Measurements from ENCODE around the gene COL5A1.
"Not testable (repeated sequence)": the region's sequence is repeated elsewhere in the genome, so short reads cannot be mapped to it uniquely, and the experiment has no call there.

The COL5A1 gene

GRCh38 chr9:134709512-134710270 is 68.1 kb downstream of the COL5A1 start:
- DNase-seq (ENCODE audit: low spot score), result no peak

- DNase-seq (ENCODE audit: low spot score), result no peak
These were observed 68.6 kb downstream of the COL5A1 start for GRCh38 chr9:134710271-134710540.

DNA sequence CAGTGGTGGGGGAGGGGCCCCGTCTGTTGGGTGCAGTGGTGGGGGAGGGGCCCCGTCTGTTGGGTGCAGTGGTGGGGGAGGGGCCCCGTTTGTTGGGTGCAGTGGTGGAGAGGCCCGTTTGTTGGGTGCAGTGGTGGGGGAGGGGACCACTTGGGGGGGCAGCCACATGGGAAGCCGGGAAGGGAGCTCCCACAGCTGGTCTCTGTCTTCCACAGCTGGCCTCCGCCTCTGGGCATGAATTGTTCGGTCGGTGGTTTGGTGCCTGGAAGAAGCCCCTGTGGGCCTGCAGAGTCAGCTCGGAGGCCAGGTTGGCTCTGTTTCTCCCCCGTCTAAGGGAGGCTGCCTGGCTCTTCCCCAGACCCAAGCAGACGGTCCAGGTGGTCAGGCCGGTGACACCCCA is 69.3 kb downstream of the COL5A1 start:
- DNase-seq (ENCODE audit: low spot score), result no peak

DNA sequence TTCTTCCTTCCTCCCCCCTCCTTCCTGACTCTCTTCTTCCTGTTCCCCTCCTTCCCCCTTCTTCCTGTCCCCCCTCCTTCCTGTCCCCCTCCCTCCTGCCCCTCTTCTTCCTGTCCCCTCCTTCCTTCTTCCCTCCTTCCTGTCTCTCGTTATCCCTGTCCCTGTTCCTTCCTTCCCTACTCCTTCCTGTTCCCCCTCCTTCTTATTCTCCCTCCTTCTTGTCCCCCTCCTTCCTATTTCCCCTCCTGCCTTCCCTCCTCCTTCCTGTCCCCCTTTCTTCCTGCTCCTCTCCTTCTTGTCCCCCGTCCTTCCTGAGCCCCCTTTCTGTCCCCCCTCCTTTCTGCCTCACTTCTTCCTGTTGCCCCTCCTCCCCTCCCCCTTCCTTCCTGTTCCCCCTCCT is 70.6 kb downstream of the COL5A1 start:
- no peak for DNase-seq (ENCODE audit: low spot score)

- no peak for DNase-seq (ENCODE audit: low spot score)
These were observed 71.3 kb downstream of the COL5A1 start for GRCh38 chr9:134712926-134713325.

GRCh38 chr9:134715536-134715935 is 73.9 kb downstream of the COL5A1 start:
- DNase-seq (ENCODE audit: low spot score), result not testable (repeated sequence)

DNA sequence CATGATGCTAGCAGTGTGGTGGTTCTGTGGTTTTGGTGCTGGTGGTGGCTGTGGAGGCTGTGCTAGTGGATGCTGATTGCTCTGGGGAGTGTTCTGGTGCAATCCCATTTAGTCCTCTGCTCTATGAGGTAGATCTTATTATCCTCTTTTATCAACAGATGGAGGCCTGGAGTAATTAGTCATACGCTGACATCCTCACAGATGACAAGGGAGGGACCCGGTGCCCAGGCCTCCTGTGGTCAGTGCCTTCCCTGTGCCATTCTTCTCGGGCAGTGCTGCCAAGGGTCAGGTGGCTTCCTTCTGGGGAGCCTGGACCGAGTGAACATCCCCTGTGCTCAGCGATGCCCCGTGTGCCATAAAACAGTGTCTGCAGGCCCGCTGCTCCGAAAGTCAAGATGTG is 74.5 kb downstream of the COL5A1 start:
- DNase-seq (ENCODE audit: low spot score), result no peak

DNA sequence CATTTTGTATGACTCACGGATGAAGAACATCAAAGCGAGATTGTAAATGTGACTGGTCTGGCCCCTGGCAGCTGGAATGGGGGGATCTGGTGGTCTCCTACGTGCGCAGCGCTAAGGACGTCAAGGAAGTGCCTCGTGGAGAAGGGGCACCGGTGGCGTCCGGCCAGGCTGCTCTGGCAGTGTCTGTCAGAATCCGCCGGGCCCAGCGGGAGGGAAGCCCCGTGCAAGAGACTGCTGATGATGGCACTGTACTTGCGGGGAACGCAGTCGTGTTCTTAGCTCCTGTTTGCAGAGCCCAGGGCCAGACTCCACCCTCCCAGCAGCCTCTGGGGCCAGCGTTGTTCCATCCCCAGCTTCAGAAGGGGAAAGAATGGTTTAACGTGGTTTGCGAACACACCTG is 75.5 kb downstream of the COL5A1 start:
- DNase-seq (ENCODE audit: low spot score), result no peak

- DNase-seq (ENCODE audit: low spot score), result no peak
These were observed 76.5 kb downstream of the COL5A1 start for GRCh38 chr9:134717924-134718645.

DNA sequence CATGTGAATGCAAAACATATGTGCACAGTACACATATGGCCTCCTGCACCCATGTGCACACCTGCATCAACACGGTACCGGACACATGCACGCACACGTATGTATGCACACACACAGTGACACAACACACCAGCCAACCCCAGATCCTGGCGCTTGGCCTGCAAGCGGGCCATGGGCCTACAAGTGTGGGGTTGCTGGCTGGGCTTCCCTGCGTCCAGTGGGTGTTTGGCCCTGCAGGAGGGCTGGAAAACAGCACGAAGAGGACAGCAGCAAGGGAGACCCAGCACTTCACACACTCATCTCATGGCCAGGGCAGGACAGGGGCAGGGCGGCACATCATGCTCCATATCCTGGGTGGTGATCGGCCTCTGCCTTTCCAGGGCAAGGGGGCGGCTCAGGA is 77.7 kb downstream of the COL5A1 start:
- DNase-seq (ENCODE audit: low spot score), result no peak

DNA sequence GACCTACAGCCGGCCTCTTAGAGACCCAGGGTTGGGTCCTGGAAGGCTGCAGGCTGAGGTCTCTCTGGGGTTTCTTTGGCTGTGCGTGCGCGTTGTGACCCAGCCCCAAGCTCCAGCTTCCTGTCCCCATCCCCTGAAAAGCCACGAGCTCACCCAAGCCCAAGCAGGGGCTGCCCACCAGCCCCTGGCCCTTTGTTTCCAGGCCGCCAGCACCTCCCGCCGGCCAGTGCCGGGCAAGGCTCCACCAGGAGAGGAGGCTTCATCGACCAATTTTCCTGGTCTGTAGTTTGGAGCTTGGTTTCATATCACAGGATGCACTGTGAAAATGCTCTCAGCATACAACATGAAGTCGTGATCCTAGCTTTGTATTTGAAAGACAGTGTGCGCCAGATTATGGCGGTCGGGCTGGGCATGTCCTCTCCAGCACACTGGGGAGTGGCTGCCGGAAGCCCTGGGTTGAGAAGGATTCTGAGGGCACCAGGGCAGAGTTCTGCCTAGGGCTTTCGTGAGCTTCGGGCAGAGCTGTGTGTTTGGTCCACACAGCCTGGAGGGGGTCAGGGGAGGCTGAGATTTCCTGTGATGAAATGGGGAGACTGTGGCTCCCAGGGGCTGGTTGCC is 78.6 kb downstream of the COL5A1 start:
- no peak for DNase-seq (ENCODE audit: low spot score)

DNA sequence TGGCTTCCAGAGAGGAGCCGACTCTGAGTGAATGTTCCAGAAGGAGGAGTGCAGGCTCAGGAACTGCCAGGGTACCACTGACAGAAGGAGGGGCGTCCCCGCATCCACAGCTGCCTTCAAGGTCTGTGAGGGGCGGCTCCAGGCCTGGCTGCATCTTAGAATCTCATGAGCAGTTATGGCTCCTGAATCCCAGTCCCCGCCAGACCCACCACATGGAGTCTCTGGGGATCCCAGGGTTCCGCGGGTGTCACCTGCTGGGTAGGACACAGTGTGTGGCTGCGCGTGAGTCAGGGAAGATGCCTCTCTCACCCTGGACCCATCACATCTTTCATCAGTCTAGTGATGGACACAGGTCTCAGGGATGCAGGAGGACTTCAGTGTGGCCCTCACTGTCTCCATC is 79.2 kb downstream of the COL5A1 start:
- no peak for DNase-seq (ENCODE audit: low spot score)

DNA sequence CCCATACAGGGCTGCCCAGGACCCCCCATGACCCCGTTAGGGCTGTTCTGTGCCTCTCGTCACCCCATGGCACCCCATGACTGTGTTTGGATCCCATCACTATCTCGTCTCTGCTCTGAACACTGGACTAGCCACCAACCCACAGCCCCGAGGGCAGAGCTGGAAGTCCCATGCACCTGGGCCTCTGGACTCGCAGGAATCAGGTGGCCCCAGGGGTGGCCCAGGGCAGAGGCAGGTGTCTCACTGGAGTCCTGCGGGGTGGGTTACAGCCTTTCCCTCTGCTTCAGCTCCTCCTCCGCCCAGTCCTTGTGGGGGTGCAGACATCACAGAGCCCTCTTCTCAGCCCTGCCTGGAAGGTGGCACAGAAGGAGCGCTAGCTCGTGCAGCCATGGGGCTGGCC is 79.7 kb downstream of the COL5A1 start:
- DNase-seq (ENCODE audit: low spot score), result no peak

- DNase-seq (ENCODE audit: low spot score), result no peak
These were observed 80.6 kb downstream of the COL5A1 start for GRCh38 chr9:134722120-134722701.

DNA sequence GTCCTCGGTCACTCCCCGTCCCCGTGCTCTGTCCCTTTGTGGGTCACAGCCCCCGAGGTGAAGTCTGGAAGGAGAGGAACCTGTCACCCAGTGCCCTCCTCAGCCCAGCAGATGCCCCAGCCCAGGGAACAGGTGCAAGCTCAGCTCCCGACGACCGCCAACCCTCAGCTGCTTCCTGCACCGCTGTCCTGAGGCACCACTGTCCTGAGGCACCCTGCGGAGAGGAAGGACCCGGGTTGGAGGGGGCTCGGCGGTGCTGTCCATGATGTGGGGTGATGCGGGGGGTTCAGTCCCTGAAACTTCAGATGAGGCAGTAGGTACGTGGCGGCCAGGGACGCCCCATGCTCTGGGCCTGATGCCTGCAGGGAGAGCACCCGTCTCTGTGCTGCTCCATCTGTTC is 81.4 kb downstream of the COL5A1 start:
- DNase-seq (ENCODE audit: low spot score), result no peak

DNA sequence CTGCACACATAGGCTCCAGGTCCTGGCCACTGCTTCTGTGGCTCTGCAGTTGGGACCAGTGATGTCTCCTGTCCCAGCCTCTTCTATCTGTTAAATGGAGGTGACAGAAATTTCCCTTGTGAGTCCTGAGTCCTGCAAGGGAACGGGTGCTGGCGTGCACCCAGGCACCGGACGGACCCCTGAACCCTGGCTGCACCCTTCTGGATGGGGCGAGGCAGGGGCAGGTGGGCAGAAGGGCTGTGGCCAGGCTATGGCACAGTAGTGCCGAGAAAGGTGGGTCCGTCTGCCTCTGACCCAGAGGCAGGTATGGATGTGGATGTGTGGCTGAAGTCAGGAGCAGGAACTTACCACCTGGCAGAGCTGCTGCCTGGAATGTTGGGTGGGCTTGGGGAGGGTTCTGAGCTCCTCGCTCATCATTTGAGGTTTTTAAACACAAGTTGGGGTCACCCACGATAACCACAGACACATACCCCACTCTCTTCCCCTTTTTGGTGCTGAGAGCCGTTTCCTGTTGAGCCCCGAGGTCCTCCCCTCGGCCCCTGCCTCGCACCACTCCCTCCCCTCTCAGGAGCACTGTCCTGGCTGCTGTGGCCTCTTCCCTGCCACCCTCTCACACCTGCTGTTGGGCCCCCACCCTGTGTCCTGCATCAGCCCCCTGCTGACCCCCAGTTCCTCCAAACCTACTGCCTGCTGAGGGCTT is 82.0 kb downstream of the COL5A1 start:
- no peak for DNase-seq (ENCODE audit: low spot score)

- DNase-seq (ENCODE audit: low spot score), result no peak
These were observed 82.8 kb downstream of the COL5A1 start for GRCh38 chr9:134724202-134724911.

- DNase-seq (ENCODE audit: low spot score), result no peak
These were observed 83.5 kb downstream of the COL5A1 start for GRCh38 chr9:134724912-134725604.

GRCh38 chr9:134725605-134725940 is 84.0 kb downstream of the COL5A1 start:
- DNase-seq (ENCODE audit: low spot score), result no peak

DNA sequence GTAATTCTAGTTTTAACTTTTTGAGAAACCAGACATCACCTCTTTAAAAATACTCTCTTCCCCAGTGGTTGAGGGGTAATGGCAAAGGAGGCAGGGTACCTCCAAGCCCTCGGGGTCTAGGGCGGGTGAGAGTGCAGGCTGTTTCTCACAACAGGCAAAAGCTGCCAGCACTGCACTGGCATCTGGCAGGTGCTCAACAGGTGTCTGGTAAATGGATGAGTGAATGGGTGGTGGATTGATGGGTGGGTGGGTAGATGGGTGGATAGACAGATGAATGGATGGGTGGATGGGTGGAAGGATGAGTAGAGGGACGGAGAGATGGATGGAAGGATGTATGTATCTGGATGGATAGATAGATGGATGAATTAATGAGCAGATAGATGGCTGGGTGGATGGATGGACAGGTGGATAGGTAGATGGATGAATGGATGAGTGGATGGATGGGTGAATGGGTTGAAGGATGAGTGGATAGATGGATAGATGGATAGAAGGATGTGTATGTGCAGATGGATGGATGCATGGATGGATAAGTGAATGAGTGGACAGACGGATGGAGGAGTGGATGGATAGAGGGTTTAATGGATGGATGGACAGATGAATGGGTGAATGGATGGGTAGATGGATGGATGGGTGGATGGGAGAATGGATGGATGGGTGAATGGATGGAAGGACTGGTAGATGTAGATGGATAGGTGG is 84.6 kb downstream of the COL5A1 start:
- DNase-seq (ENCODE audit: low spot score), result no peak

- no peak for DNase-seq (ENCODE audit: low spot score)
These were observed 85.1 kb downstream of the COL5A1 start for GRCh38 chr9:134726722-134727034.
